Esophagus squamous epithelium (tissue), 4 donors: ENCODE data around the gene CD19.

Experiments
- POLR2A ChIP-seq, 4 donors: fragments of 450-650 bp; IDR thresholded peaks; one replicate each; pipeline ENCODE4 v1.6.1; 2017; ENCODE audit warnings: antibody characterized with exemption in 4 of 4, mild to moderate bottlenecking in 4 of 4, moderate library complexity in 3 of 4
- TF ChIP-seq, protein P1 (sequence below), 6 experiments: fragments of 450-650 bp in 4 of 6; fragments of 200-600 bp in 2 of 6; sonication (generic) in 2 of 6; IDR thresholded peaks; one replicate each; pipeline ENCODE4 v1.5.1; 2016 to 2019; ENCODE audit warnings: antibody characterized with exemption in 6 of 6, mild to moderate bottlenecking in 4 of 6, moderate library complexity in 4 of 6

DNA sequence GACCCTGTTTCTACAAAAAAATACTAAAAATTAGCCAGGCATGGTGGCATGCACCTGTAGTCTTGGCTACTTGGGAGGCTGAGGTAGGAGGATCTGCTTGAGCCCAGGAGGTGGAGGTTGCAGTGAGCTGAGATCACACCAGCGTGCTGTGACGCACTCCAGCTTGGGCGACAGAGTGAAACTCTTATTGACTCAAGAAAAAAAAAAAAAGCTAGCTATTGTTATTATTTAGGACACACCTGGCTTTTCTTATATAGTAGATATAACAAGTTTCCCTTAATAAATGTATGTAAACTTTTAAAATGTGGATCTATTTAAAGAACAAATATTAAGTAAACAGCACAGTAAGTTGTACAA lies 8.6 kb upstream of the CD19 start:
- TF ChIP-seq, protein P1, sequence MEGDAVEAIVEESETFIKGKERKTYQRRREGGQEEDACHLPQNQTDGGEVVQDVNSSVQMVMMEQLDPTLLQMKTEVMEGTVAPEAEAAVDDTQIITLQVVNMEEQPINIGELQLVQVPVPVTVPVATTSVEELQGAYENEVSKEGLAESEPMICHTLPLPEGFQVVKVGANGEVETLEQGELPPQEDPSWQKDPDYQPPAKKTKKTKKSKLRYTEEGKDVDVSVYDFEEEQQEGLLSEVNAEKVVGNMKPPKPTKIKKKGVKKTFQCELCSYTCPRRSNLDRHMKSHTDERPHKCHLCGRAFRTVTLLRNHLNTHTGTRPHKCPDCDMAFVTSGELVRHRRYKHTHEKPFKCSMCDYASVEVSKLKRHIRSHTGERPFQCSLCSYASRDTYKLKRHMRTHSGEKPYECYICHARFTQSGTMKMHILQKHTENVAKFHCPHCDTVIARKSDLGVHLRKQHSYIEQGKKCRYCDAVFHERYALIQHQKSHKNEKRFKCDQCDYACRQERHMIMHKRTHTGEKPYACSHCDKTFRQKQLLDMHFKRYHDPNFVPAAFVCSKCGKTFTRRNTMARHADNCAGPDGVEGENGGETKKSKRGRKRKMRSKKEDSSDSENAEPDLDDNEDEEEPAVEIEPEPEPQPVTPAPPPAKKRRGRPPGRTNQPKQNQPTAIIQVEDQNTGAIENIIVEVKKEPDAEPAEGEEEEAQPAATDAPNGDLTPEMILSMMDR (IDR thresholded peaks at IDR 0.05) = no peak
- TF ChIP-seq POLR2A (IDR thresholded peaks at IDR 0.05) = no peak
